HG03442 (cell line): Measurements from ENCODE around the gene IFNLR1.

Experiments
- ATAC-seq: cut with Tn5 transposase; IDR thresholded peaks from one replicate; pipeline ENCODE4 v1.9.1; 2021; ENCODE audit warnings: mild to moderate bottlenecking, moderate library complexity; ENCODE audit not compliant: unreplicated experiment

IFNLR1 gene

GRCh38 chr1:24150234-24151174 lies 36.6 kb downstream of the IFNLR1 start:
- peak; percentile 65 for ATAC-seq

GRCh38 chr1:24149866-24150233 lies 37.2 kb downstream of the IFNLR1 start:
- ATAC-seq = no peak

GRCh38 chr1:24147816-24148215 lies 39.3 kb downstream of the IFNLR1 start:
- ATAC-seq = no peak

GRCh38 chr1:24147194-24147593 lies 39.9 kb downstream of the IFNLR1 start:
- no peak for ATAC-seq

GRCh38 chr1:24142546-24143534 lies 44.2 kb downstream of the IFNLR1 start, which contains the start of gene IL22RA1:
TSS of gene IL22RA1 (minus strand) at chr1:24143140. CDS start at chr1:24143082, 58 bp downstream.
- ATAC-seq = no peak

GRCh38 chr1:24141311-24141997 lies 45.6 kb downstream of the IFNLR1 start:
- no peak for ATAC-seq

- ATAC-seq = no peak
Measured at GRCh38 chr1:24140741-24141181, 46.3 kb downstream of the IFNLR1 start.

GRCh38 chr1:24139841-24140425 lies 47.2 kb downstream of the IFNLR1 start:
- no peak for ATAC-seq

- ATAC-seq = no peak
Measured at GRCh38 chr1:24139222-24139489, 47.9 kb downstream of the IFNLR1 start.

GRCh38 chr1:24138476-24139221 lies 48.4 kb downstream of the IFNLR1 start:
- no peak for ATAC-seq

GRCh38 chr1:24136956-24137539 lies 50.0 kb downstream of the IFNLR1 start:
- ATAC-seq = no peak

- no peak for ATAC-seq
Measured at GRCh38 chr1:24134376-24134775, 52.7 kb downstream of the IFNLR1 start.

- ATAC-seq = no peak
Measured at GRCh38 chr1:24133819-24134218, 53.3 kb downstream of the IFNLR1 start.

- no peak for ATAC-seq
Measured at GRCh38 chr1:24130385-24130784, 56.7 kb downstream of the IFNLR1 start.

- no peak for ATAC-seq
Measured at GRCh38 chr1:24127801-24128363, 59.2 kb downstream of the IFNLR1 start.

- ATAC-seq = no peak
Measured at GRCh38 chr1:24127134-24127800, 59.8 kb downstream of the IFNLR1 start.

GRCh38 chr1:24126672-24127023 lies 60.4 kb downstream of the IFNLR1 start:
- no peak for ATAC-seq

- no peak for ATAC-seq
Measured at GRCh38 chr1:24126018-24126671, 60.9 kb downstream of the IFNLR1 start.
